ENCODE data around the gene APLP2.

GRCh38 chr11:130068986-130069658 is 572 bp upstream of the APLP2 start:
- no peak for TF ChIP-seq POLR2A (IDR thresholded peaks at IDR 0.05; ENCODE audit: low read depth, low read length)
- no peak for TF ChIP-seq BHLHE40 (IDR thresholded peaks at IDR 0.05; ENCODE audit: low read depth, low read length)
- TF ChIP-seq SMC3 (IDR thresholded peaks at IDR 0.05; ENCODE audit: low read depth, low read length), result no peak
- TF ChIP-seq CEBPB (IDR thresholded peaks at IDR 0.05; ENCODE audit: low read depth, low read length), result no peak
